Measurements from ENCODE around the gene ARHGAP30. TPM values are rescaled to one million over a fixed set of nuclear protein-coding genes. Genes with fewer than 3 reads are reported as not detected.

ARHGAP30 gene
- total and polyA plus RNA-seq, 2 of the 4 experiments (the other 2 are of a cell fraction), result 0.02 TPM; not detected in 1

DNA sequence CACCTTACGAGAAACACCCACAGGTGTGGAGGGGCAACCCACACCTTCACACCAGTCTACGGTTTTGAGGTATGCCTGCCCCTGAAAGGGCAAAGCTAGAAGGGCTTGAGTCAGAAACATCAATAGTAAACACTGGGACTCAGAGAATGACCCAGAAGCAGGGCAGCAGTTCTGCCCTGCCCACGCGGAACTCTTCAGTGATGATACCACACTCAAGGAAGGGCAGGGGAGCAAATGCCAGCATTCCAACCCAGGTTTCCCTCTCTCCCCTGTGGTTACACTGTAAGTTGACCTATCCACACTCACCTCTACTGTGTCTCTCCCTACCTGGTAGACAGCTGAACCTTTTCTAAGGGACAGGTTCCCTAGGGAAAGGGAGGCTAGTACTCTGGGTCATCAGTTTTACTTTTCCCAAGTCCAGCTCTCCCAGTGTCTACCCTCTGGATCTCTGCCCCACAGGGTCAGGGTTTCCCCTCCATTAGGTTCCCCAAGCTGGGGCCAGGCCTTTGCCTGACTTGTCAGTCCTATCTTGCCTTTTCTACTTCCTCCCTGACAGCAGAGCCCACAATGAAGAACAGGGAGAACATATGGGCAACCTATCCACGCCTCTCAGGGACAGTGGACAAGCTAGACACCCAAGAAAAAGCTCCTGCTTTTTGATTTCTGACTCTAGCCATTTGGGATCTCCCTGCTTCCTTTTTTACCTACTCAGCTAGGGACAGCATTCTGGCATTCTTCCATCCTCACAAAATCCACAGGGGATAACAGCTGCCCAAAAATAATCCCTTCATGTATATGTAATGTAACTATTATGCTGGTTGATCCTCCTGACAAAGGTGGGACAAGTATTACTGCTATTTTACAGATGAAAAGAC is 51.7 kb downstream of the ARHGAP30 start:
- BruUV-seq (replicated peaks), result no TSS peak
- Histone ChIP-seq H3K4me1 (ENCODE audit: control insufficient read depth, insufficient read depth, low read length) (peaks cover 9% of the 10 kb centered on the region), H3K4me2 (ENCODE audit: low read depth, low read length) (no peak overlapping the region)
- TF ChIP-seq ELK1 (IDR thresholded peaks at IDR 0.05; ENCODE audit: borderline replicate concordance, low read depth, low read length) (no peak), CEBPB (IDR thresholded peaks at IDR 0.05; ENCODE audit: low read depth, low read length) (no peak), CHD1 (IDR thresholded peaks at IDR 0.05; ENCODE audit: low read depth, low read length) (no peak), BHLHE40 (IDR thresholded peaks at IDR 0.05; ENCODE audit: low read depth, low read length) (no peak), MAZ (IDR thresholded peaks at IDR 0.05; ENCODE audit: borderline replicate concordance, low read depth, low read length) (no peak), MAFK (IDR thresholded peaks at IDR 0.05; ENCODE audit: low read depth, low read length) (no peak), RAD21 (IDR thresholded peaks at IDR 0.05; ENCODE audit: low read length) (no peak), NFE2L2 (IDR thresholded peaks at IDR 0.05; ENCODE audit: low read depth, low read length) (no peak), CTCF (conservative IDR thresholded peaks at IDR 0.05; ENCODE audit: low read depth, low read length) (no peak), RCOR1 (IDR thresholded peaks at IDR 0.05; ENCODE audit: insufficient replicate concordance, low read length) (no peak), MXI1 (IDR thresholded peaks at IDR 0.05; ENCODE audit: borderline replicate concordance, low read depth, low read length) (no peak), RFX5 (IDR thresholded peaks at IDR 0.05; ENCODE audit: low read depth, low read length) (no peak), FOS (IDR thresholded peaks at IDR 0.05; ENCODE audit: low read depth, low read length) (no peak), POLR2A (IDR thresholded peaks at IDR 0.05; ENCODE audit: low read depth, low read length) (no peak), USF2 (IDR thresholded peaks at IDR 0.05; ENCODE audit: low read depth, low read length) (no peak)

More for the DNA sequence above, 51.7 kb downstream of the ARHGAP30 start:
- no peak overlapping the region for H3K9ac ChIP-seq (ENCODE audit: low read depth, low read length)
- H2BK120ac ChIP-seq (ENCODE audit: low read depth, low read length), result no peak overlapping the region
- peaks cover 10% of the 10 kb centered on the region for H3K9me1 ChIP-seq (ENCODE audit: insufficient read depth, low read length)
- intact Hi-C loops (cut with micrococcal nuclease) (no loop called here), dilution Hi-C loops (cut with HindIII; ENCODE audit: low sequenced_read_pairs, unreplicated experiment) (no loop called here), in situ Hi-C loops (cut with MboI; ENCODE audit: low sequenced_read_pairs) (no loop called here)
- no peak overlapping the region for H3K14ac ChIP-seq (replicated peaks; ENCODE audit: low read depth, low read length)
- H3K9me3 ChIP-seq (ENCODE audit: control insufficient read depth, insufficient read depth, low read length), result no peaks in the 10 kb centered on the region
- H4K20me1 ChIP-seq (ENCODE audit: insufficient read depth, low read length), result no peaks in the 10 kb centered on the region
- DNase-seq, result no peak
- WGBS, 2 experiments (ENCODE audit: extremely low coverage in 2 of 2, insufficient read length in 1 of 2), result 80% methylated on average over 2 of the region's 5 CpGs; no CpG with 5 or more reads in 1 of the 2 experiments
- H2BK20ac ChIP-seq (ENCODE audit: low read depth, low read length), result no peak overlapping the region
- no peak overlapping the region for H3K4me3 ChIP-seq (ENCODE audit: insufficient read depth, low read depth, low read length)
- no peak overlapping the region for H2AK5ac ChIP-seq (ENCODE audit: low read depth, low read length)
- no peaks in the 10 kb centered on the region for H3K36me3 ChIP-seq (ENCODE audit: control insufficient read depth, insufficient read depth, low read length)
- no peak overlapping the region for H3K23ac ChIP-seq (ENCODE audit: low read depth, low read length)
- no peak overlapping the region for H4K8ac ChIP-seq (ENCODE audit: low read depth in 2 of 2, low read length in 2 of 2)
- no peak overlapping the region for H2AFZ ChIP-seq (replicated peaks; ENCODE audit: low read length, poor library complexity)
- H4K5ac ChIP-seq (ENCODE audit: low read depth, low read length), result no peak overlapping the region
- peak overlapping the region; percentile 50 for H2AK9ac ChIP-seq (replicated peaks; ENCODE audit: low read depth, low read length, poor library complexity)
- ATAC-seq (ENCODE audit: low read depth), result no peak
- no peak overlapping the region for H2BK15ac ChIP-seq (ENCODE audit: low read depth, low read length)
- H3K79me1 ChIP-seq (ENCODE audit: low read depth in 1 of 2, low read length in 2 of 2), result no peaks in the 10 kb centered on the region
- H3K27ac ChIP-seq (ENCODE audit: insufficient read depth, low read length), result no peak overlapping the region
- CTCF ChIA-PET, result interaction anchor here (0.6 kb wide), 1 partner anchor 1012 kb away, joined by 8 read pairs; no protein-coding TSS in a partner anchor
- no peak overlapping the region for H3K56ac ChIP-seq (ENCODE audit: extremely low read depth, insufficient read depth, low read length)
- POLR2A ChIA-PET (ENCODE audit: unreplicated experiment), result no interaction called here
- no peak overlapping the region for H4K91ac ChIP-seq (ENCODE audit: insufficient read depth, low read depth, low read length)
- no peak overlapping the region for H2BK5ac ChIP-seq (ENCODE audit: low read depth, low read length, poor library complexity, severe bottlenecking)
- peaks cover 28% of the 10 kb centered on the region for H3K27me3 ChIP-seq (ENCODE audit: control insufficient read depth, insufficient read depth, low read length)
- H3K18ac ChIP-seq (ENCODE audit: low read depth, low read length), result no peak overlapping the region
- H3K4ac ChIP-seq (ENCODE audit: low read depth, low read length), result no peak overlapping the region

Measured in IMR-90 (cell line).